Fibroblast of lung (primary cell): ENCODE results near the gene MSH6. TPM values are rescaled to one million over a fixed set of nuclear protein-coding genes. Genes with fewer than 3 reads are reported as not detected.

Source experiments
- DNase-seq, 2 donors: peaks; one replicate each; pipeline versions ENCODE4 v3.0.0 to v3.0.0-alpha.2; 2010; ENCODE audit warnings: low read depth in 2 of 2
- H2AFZ ChIP-seq: 2 replicates; pipeline ENCODE4 v1.5.1; 2012; ENCODE audit warnings: low read length, control low read depth, inconsistent platforms
- H3K27ac ChIP-seq: 2 replicates; pipeline ENCODE4 v1.5.1; 2011; ENCODE audit warnings: low read length, control low read depth; ENCODE audit not compliant: insufficient read depth
- H3K27me3 ChIP-seq: 2 replicates; pipeline ENCODE4 v1.5.1; 2011; ENCODE audit warnings: mild to moderate bottlenecking, low read length; ENCODE audit not compliant: control insufficient read depth, insufficient read depth
- H3K36me3 ChIP-seq: 2 replicates; pipeline ENCODE4 v1.5.1; 2011; ENCODE audit warnings: low read length; ENCODE audit not compliant: control insufficient read depth, insufficient read depth
- H3K4me1 ChIP-seq: 2 replicates; pipeline ENCODE4 v1.5.1; 2011; ENCODE audit warnings: low read length; ENCODE audit not compliant: control insufficient read depth, insufficient read depth; ENCODE audit errors: extremely low read depth
- H3K4me2 ChIP-seq: 2 replicates; pipeline ENCODE4 v1.5.1; 2011; ENCODE audit warnings: low read length, control low read depth; ENCODE audit not compliant: insufficient read depth; ENCODE audit errors: extremely low read depth
- H3K4me3 ChIP-seq, 4 experiments: fragments of 200-600 bp in 1 of 4; sonication (generic) in 1 of 4; replicated peaks in 1 of 4; 2 replicates each; pipeline ENCODE4 v1.5.1; 2011 to 2016; ENCODE audit warnings: low read length in 4 of 4, low read depth in 3 of 4, mild to moderate bottlenecking in 3 of 4, control low read depth in 2 of 4, inconsistent platforms in 1 of 4, mixed read lengths in 1 of 4; ENCODE audit not compliant: insufficient read depth in 1 of 4; ENCODE audit errors: control extremely low read depth in 1 of 4
- H3K79me2 ChIP-seq: 2 replicates; pipeline ENCODE4 v1.5.1; 2012; ENCODE audit warnings: mild to moderate bottlenecking, low read length, inconsistent platforms; ENCODE audit not compliant: control insufficient read depth, insufficient read depth
- H3K9ac ChIP-seq: 2 replicates; pipeline ENCODE4 v1.5.1; 2011; ENCODE audit warnings: mild to moderate bottlenecking, low read length, control low read depth; ENCODE audit not compliant: insufficient read depth
- H3K9me3 ChIP-seq: 2 replicates; pipeline ENCODE4 v1.5.1; 2012; ENCODE audit warnings: low read depth, low read length; ENCODE audit not compliant: control insufficient read depth, insufficient read depth
- H4K20me1 ChIP-seq: 2 replicates; pipeline ENCODE4 v1.5.1; 2011; ENCODE audit warnings: low read length; ENCODE audit not compliant: control insufficient read depth, insufficient read depth; ENCODE audit errors: extremely low read depth
- CTCF ChIP-seq, 2 donors: IDR thresholded peaks in 1 of 2; conservative IDR thresholded peaks in 1 of 2; 1 replicate in 1 of 2; 2 replicates in 1 of 2; pipeline ENCODE4 v1.5.1; 2011 to 2012; ENCODE audit warnings: low read length in 2 of 2, control low read depth in 1 of 2, inconsistent platforms in 1 of 2, low read depth in 1 of 2, mild to moderate bottlenecking in 1 of 2
- EZH2 ChIP-seq: IDR thresholded peaks from 2 replicates; pipeline ENCODE4 v1.5.1; 2012; ENCODE audit warnings: low read length, control low read depth, mild to moderate bottlenecking; ENCODE audit errors: missing control alignments
- polyA plus RNA-seq, 2 donors: library from polyadenylated mRNA; depleted of rRNA in 1 of 2; stranded (reverse) in 1 of 2; unstranded in 1 of 2; fragments of >200 nt; gene quantifications; 2 replicates each; pipeline ENCODE4 v1.2.1, GENCODE V29; 2011 to 2012; ENCODE audit warnings: missing spikeins in 1 of 2
- total RNA-seq: library from RNA; depleted of rRNA; stranded (reverse); fragments of >200 nt; gene quantifications from 2 replicates; pipeline ENCODE4 v1.2.1, GENCODE V29; 2014

Gene MSH6
- total and polyA plus RNA-seq, 2 donors (not counting 1 experiment from before 2014, with no cell fraction given): 29.4 to 37.9 TPM

- no peak overlapping the region for H3K27ac ChIP-seq
- no peaks in the 10 kb centered on the region for H4K20me1 ChIP-seq
- H3K4me3 ChIP-seq: no peak overlapping the region
- H3K4me2 ChIP-seq: no peak overlapping the region
- peaks cover 4% of the 10 kb centered on the region for H3K27me3 ChIP-seq
- no peak for TF ChIP-seq EZH2
- TF ChIP-seq CTCF (conservative IDR thresholded peaks at IDR 0.05 in 1 of 2, IDR thresholded peaks at IDR 0.05 in 1 of 2; ENCODE audit: low read depth in 1 of 2, low read length in 2 of 2): no peak
- no peaks in the 10 kb centered on the region for H3K79me2 ChIP-seq
- no peaks in the 10 kb centered on the region for H3K36me3 ChIP-seq
- H3K9ac ChIP-seq: no peak overlapping the region
- no peaks in the 10 kb centered on the region for H3K4me1 ChIP-seq
- DNase-seq: peak in 1 of 2 donors; percentile 12
- H3K9me3 ChIP-seq: no peaks in the 10 kb centered on the region
- no peak overlapping the region for H2AFZ ChIP-seq
Observed at GRCh38 chr2:47737191-47737975, 45.6 kb upstream of the MSH6 start.

GRCh38 chr2:47738331-47738730 lies 44.6 kb upstream of the MSH6 start:
- H3K9me3 ChIP-seq: no peaks in the 10 kb centered on the region
- DNase-seq: no peak
- peaks cover 9% of the 10 kb centered on the region for H3K27me3 ChIP-seq

GRCh38 chr2:47741101-47741500 lies 41.8 kb upstream of the MSH6 start:
- peaks cover 6% of the 10 kb centered on the region for H3K27me3 ChIP-seq
- H3K79me2 ChIP-seq: no peaks in the 10 kb centered on the region
- no peak overlapping the region for H2AFZ ChIP-seq
- no peak overlapping the region for H3K4me3 ChIP-seq
- no peak for DNase-seq
- H3K4me1 ChIP-seq: no peaks in the 10 kb centered on the region
- no peak for TF ChIP-seq CTCF (conservative IDR thresholded peaks at IDR 0.05 in 1 of 2, IDR thresholded peaks at IDR 0.05 in 1 of 2; ENCODE audit: low read depth in 1 of 2, low read length in 2 of 2)
- no peak for TF ChIP-seq EZH2
- H3K27ac ChIP-seq: no peak overlapping the region
- no peaks in the 10 kb centered on the region for H3K9me3 ChIP-seq
- no peaks in the 10 kb centered on the region for H4K20me1 ChIP-seq
- H3K4me2 ChIP-seq: no peak overlapping the region
- no peak overlapping the region for H3K9ac ChIP-seq
- H3K36me3 ChIP-seq: no peaks in the 10 kb centered on the region

More at GRCh38 chr2:47738331-47738730, 44.6 kb upstream of the MSH6 start:
- H3K36me3 ChIP-seq: no peaks in the 10 kb centered on the region
- TF ChIP-seq CTCF (conservative IDR thresholded peaks at IDR 0.05 in 1 of 2, IDR thresholded peaks at IDR 0.05 in 1 of 2; ENCODE audit: low read depth in 1 of 2, low read length in 2 of 2): no peak
- no peak for TF ChIP-seq EZH2
- no peaks in the 10 kb centered on the region for H3K4me1 ChIP-seq
- no peak overlapping the region for H3K4me3 ChIP-seq
- no peaks in the 10 kb centered on the region for H4K20me1 ChIP-seq
- no peak overlapping the region for H3K4me2 ChIP-seq
- no peak overlapping the region for H3K27ac ChIP-seq
- no peaks in the 10 kb centered on the region for H3K79me2 ChIP-seq
- H3K9ac ChIP-seq: no peak overlapping the region
- no peak overlapping the region for H2AFZ ChIP-seq
